ENCODE measurements around the gene RAD23A.

The RAD23A gene

GRCh38 chr19:12996406-12997094, 50.9 kb downstream of the RAD23A start:
- TF ChIP-seq ZFX (IDR thresholded peaks at IDR 0.05) (no peak), CTCF (conservative IDR thresholded peaks at IDR 0.05) (no peak)
- H3K27ac ChIP-seq = peak overlapping the region; percentile 100

- peak overlapping the region; percentile 100 for H3K27ac ChIP-seq
- peak; percentile 75 for TF ChIP-seq ZFX (IDR thresholded peaks at IDR 0.05)
- no peak for TF ChIP-seq CTCF (conservative IDR thresholded peaks at IDR 0.05)
Measured at GRCh38 chr19:12997179-12997966, 51.7 kb downstream of the RAD23A start.

GRCh38 chr19:12997967-12998940, 52.6 kb downstream of the RAD23A start:
- TF ChIP-seq ZFX (IDR thresholded peaks at IDR 0.05) (no peak), CTCF (conservative IDR thresholded peaks at IDR 0.05) (no peak)
- peak overlapping the region; percentile 100 for H3K27ac ChIP-seq

GRCh38 chr19:13001166-13001501, 55.5 kb downstream of the RAD23A start:
- H3K27ac ChIP-seq = peak overlapping the region; percentile 100
- no peak for TF ChIP-seq CTCF (conservative IDR thresholded peaks at IDR 0.05)
- TF ChIP-seq ZFX (IDR thresholded peaks at IDR 0.05) = no peak

GRCh38 chr19:13001502-13002165, 56.0 kb downstream of the RAD23A start:
- TF ChIP-seq ZFX (IDR thresholded peaks at IDR 0.05) = peak; percentile 68
- no peak for TF ChIP-seq CTCF (conservative IDR thresholded peaks at IDR 0.05)
- peak overlapping the region; percentile 100 for H3K27ac ChIP-seq

- TF ChIP-seq ZFX (IDR thresholded peaks at IDR 0.05) (0 out of 2 replicates have a peak, but pooled peaks have one; percentile 26), CTCF (conservative IDR thresholded peaks at IDR 0.05) (no peak; the same call in 1 of the 2 replicates)
- peak overlapping the region; percentile 100 for H3K27ac ChIP-seq
Measured at GRCh38 chr19:13002166-13002898, 56.7 kb downstream of the RAD23A start.

Data from C4-2B (cell line).